ENCODE measurements around the gene ITFG2.

DNA sequence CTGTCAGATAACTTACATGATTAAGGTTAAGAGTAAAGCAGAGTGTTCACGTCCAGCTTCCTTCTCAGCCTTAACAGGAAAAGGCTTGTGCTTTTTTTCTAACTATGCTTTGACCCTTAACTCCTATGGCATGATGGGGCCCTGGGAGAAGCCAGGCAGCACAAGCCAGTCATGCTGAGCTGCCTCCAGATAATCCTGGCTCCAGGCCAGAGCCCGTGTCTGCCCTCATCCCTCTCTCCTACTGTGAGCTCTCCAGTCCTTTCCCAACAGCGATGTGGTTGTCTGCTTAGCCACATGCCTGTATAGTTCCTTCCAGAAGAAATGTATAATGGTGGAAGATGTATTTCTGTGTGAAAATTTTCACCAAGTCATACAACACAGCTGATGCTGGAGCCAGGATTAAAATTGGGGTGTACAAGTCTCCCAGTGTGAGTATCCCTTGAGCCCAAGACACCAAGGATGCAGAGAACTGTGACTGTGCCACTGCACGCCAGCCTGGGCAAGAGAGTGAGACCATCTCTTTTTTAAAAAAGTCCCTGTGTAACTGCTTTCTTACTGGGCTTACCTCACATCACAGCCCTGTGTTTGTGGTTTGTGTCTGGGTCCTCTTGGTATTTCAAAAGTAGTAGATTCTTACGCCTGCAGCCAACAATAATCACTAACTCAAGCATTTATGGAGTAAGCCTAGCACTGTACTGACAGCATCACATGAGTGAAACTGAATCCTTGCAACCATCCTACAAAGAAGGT, 7.9 kb upstream of the ITFG2 start:
- TF ChIP-seq POLR2AphosphoS5 (IDR thresholded peaks at IDR 0.05): no peak
- no peak for TF ChIP-seq POLR2A (IDR thresholded peaks at IDR 0.05)
